ENCODE measurements around the gene NEK10.
"Not testable (repeated sequence)": the region's sequence is repeated elsewhere in the genome, so short reads cannot be mapped to it uniquely, and the experiment has no call there.

NEK10 gene

GRCh38 chr3:27352047-27352446 lies 17.1 kb downstream of the NEK10 start:
- DNase-seq (ENCODE audit: low read depth in 2 of 2) = no peak

GRCh38 chr3:27349832-27350231 lies 19.4 kb downstream of the NEK10 start:
- no peak for DNase-seq (ENCODE audit: low read depth in 2 of 2)

GRCh38 chr3:27345959-27346865 lies 23.0 kb downstream of the NEK10 start:
- DNase-seq (ENCODE audit: low read depth in 2 of 2) = no peak

GRCh38 chr3:27345493-27345892 lies 23.7 kb downstream of the NEK10 start:
- DNase-seq (ENCODE audit: low read depth in 2 of 2) = no peak

GRCh38 chr3:27345045-27345444 lies 24.1 kb downstream of the NEK10 start:
- no peak for DNase-seq (ENCODE audit: low read depth in 2 of 2)

GRCh38 chr3:27344192-27344591 lies 25.0 kb downstream of the NEK10 start:
- no peak for DNase-seq (ENCODE audit: low read depth in 2 of 2)

- no peak for DNase-seq (ENCODE audit: low read depth in 2 of 2)
These were observed 26.9 kb downstream of the NEK10 start for GRCh38 chr3:27342267-27342666.

GRCh38 chr3:27340534-27340933 lies 28.6 kb downstream of the NEK10 start:
- no peak for DNase-seq (ENCODE audit: low read depth in 2 of 2)

GRCh38 chr3:27335571-27335970 lies 33.6 kb downstream of the NEK10 start:
- DNase-seq (ENCODE audit: low read depth in 2 of 2) = no peak

GRCh38 chr3:27333843-27334242 lies 35.3 kb downstream of the NEK10 start:
- DNase-seq (ENCODE audit: low read depth in 2 of 2) = no peak

GRCh38 chr3:27328982-27329762 lies 40.0 kb downstream of the NEK10 start:
- not testable (repeated sequence) for DNase-seq (ENCODE audit: low read depth in 2 of 2)

GRCh38 chr3:27326629-27327545 lies 42.3 kb downstream of the NEK10 start:
- DNase-seq (ENCODE audit: low read depth in 2 of 2) = no peak

- no peak for DNase-seq (ENCODE audit: low read depth in 2 of 2)
These were observed 43.0 kb downstream of the NEK10 start for GRCh38 chr3:27326202-27326601.

- no peak for DNase-seq (ENCODE audit: low read depth in 2 of 2)
These were observed 43.8 kb downstream of the NEK10 start for GRCh38 chr3:27325419-27325818.

- no peak for DNase-seq (ENCODE audit: low read depth in 2 of 2)
These were observed 44.5 kb downstream of the NEK10 start for GRCh38 chr3:27324686-27325085.

GRCh38 chr3:27323087-27323570 lies 46.1 kb downstream of the NEK10 start:
- DNase-seq (ENCODE audit: low read depth in 2 of 2) = no peak

- no peak for DNase-seq (ENCODE audit: low read depth in 2 of 2)
These were observed 46.5 kb downstream of the NEK10 start for GRCh38 chr3:27322634-27323033.

- DNase-seq (ENCODE audit: low read depth in 2 of 2) = no peak
These were observed 49.2 kb downstream of the NEK10 start for GRCh38 chr3:27319847-27320526.

GRCh38 chr3:27319304-27319703 lies 49.9 kb downstream of the NEK10 start:
- no peak for DNase-seq (ENCODE audit: low read depth in 2 of 2)

- DNase-seq (ENCODE audit: low read depth in 2 of 2) = no peak
These were observed 52.1 kb downstream of the NEK10 start for GRCh38 chr3:27317096-27317495.

GRCh38 chr3:27315003-27315402 lies 54.2 kb downstream of the NEK10 start:
- no peak for DNase-seq (ENCODE audit: low read depth in 2 of 2)
